T-cell (primary cell): ENCODE measurements around the gene CLEC4G. TPM values are rescaled to one million over a fixed set of nuclear protein-coding genes. Genes with fewer than 3 reads are reported as not detected.

Experiments used
- ATAC-seq, 4 experiments: fragments of 200-7000 bp in 3 of 4; fragments of 150-1000 bp in 1 of 4; cut with Tn5 transposase; replicated peaks in 1 of 4; 1 replicate in 3 of 4; 2 replicates in 1 of 4; pipeline ENCODE4 v1.10.0; 2021; ENCODE audit warnings: moderate library complexity in 3 of 4, mild to moderate bottlenecking in 2 of 4, moderate number of reproducible peaks in 1 of 4
- CTCF ChIA-PET, 2 donors: fragments of 300-600 bp; sonication (Branson Sonifier 250); formaldehyde crosslinking; loops; one replicate each; lab custom pipeline; 2022; ENCODE audit warnings: antibody characterized with exemption in 2 of 2; lab: Charles Lee
- POLR2A ChIA-PET, 2 donors: fragments of 300-600 bp; sonication (Branson Sonifier 250); formaldehyde crosslinking; loops; one replicate each; lab custom pipeline; 2022; ENCODE audit warnings: antibody characterized with exemption in 2 of 2; lab: Charles Lee
- DNase-seq, 35 experiments: peaks; one replicate each; pipeline versions ENCODE4 v3.0.0 to v3.0.0-alpha.2; 2013 to 2023
- H3K27ac ChIP-seq: one replicate; pipeline ENCODE4 v1.5.1; 2013; ENCODE audit warnings: low read length
- H3K27me3 ChIP-seq, 2 experiments: replicated peaks in 1 of 2; 1 replicate in 1 of 2; 2 replicates in 1 of 2; pipeline versions ENCODE4 v1.6.1 to v1.7.0; 2013; ENCODE audit warnings: low read length in 1 of 2, mixed read lengths in 1 of 2; ENCODE audit not compliant: control insufficient read depth in 2 of 2, insufficient read depth in 2 of 2; ENCODE audit errors: extremely low read depth in 1 of 2
- H3K36me3 ChIP-seq, 2 donors: 1 replicate in 1 of 2; 2 replicates in 1 of 2; pipeline versions ENCODE4 v1.6.1 to v1.7.0; 2013; ENCODE audit warnings: low read length in 1 of 2; ENCODE audit not compliant: control insufficient read depth in 2 of 2, insufficient read depth in 1 of 2; ENCODE audit errors: extremely low read depth in 1 of 2
- H3K4me1 ChIP-seq, 2 experiments: 1 replicate in 1 of 2; 2 replicates in 1 of 2; pipeline versions ENCODE4 v1.6.1 to v1.7.0; 2013; ENCODE audit warnings: low read length in 2 of 2, mixed read lengths in 1 of 2; ENCODE audit not compliant: insufficient read depth in 2 of 2, control insufficient read depth in 1 of 2; ENCODE audit errors: extremely low read depth in 1 of 2
- H3K4me3 ChIP-seq, 2 donors: 1 replicate in 1 of 2; 2 replicates in 1 of 2; pipeline versions ENCODE4 v1.5.1 to v1.7.0; 2013; ENCODE audit warnings: mild to moderate bottlenecking in 2 of 2, low read length in 1 of 2, moderate library complexity in 1 of 2; ENCODE audit not compliant: control insufficient read depth in 1 of 2; ENCODE audit errors: extremely low read depth in 1 of 2
- H3K9me3 ChIP-seq: 2 replicates; pipeline ENCODE4 v1.7.0; 2013
- H3K27ac Mint-ChIP-seq, 2 donors: one replicate each; pipeline ENCODE4 v1.8.0; 2020 to 2021; ENCODE audit warnings: mild to moderate bottlenecking in 2 of 2, mixed read lengths in 2 of 2
- H3K27me3 Mint-ChIP-seq, 2 donors: one replicate each; pipeline ENCODE4 v1.8.0; 2021 to 2022; ENCODE audit warnings: mixed read lengths in 2 of 2
- H3K36me3 Mint-ChIP-seq: one replicate; pipeline ENCODE4 v1.8.0; 2021; ENCODE audit warnings: mixed read lengths
- H3K4me1 Mint-ChIP-seq, 3 donors: one replicate each; pipeline ENCODE4 v1.8.0; 2020 to 2022; ENCODE audit warnings: mixed read lengths in 3 of 3, mild to moderate bottlenecking in 1 of 3
- H3K4me3 Mint-ChIP-seq, 3 donors: one replicate each; pipeline ENCODE4 v1.8.0; 2020 to 2022; ENCODE audit warnings: mild to moderate bottlenecking in 3 of 3, mixed read lengths in 3 of 3, moderate library complexity in 3 of 3
- H3K9me3 Mint-ChIP-seq, 3 donors: one replicate each; pipeline ENCODE4 v1.8.0; 2020 to 2022; ENCODE audit warnings: mixed read lengths in 3 of 3
- WGBS: methylation state at CpG from one replicate; pipeline ENCODE4 v1.1.5; 2013; ENCODE audit warnings: missing lambda C conversion rate; ENCODE audit not compliant: insufficient coverage; 5-methylcytosine and 5-hydroxymethylcytosine counted together
- total RNA-seq, 35 experiments: library from RNA in 6 of 35; stranded (reverse) in 6 of 35; fragments of 120-200 nt in 1 of 35; gene quantifications; one replicate each; pipeline versions ENCODE4 v1.2.1 to v1.2.4 and lab custom pipeline; 2013 to 2026

Gene CLEC4G
- total RNA-seq, 5 donors from 2014 or later (not counting 1 experiment from before 2014, with no cell fraction given) = not detected

- H3K4me1 Mint-ChIP-seq = peaks cover 14 to 22% (median 20%) of the 10 kb centered on the region in 3 donors
- Histone ChIP-seq H3K27me3 (peaks cover 13 to 59% of the 10 kb centered on the region in 2 experiments), H3K4me1 (peaks cover 0 to 22% of the 10 kb centered on the region in 2 experiments), H3K27ac (no peak overlapping the region), H3K9me3 (no peaks in the 10 kb centered on the region), H3K4me3 (peak overlapping the region in 1 of 2 donors; percentile 7), H3K36me3 (no peaks in the 10 kb centered on the region)
- ATAC-seq (peak; percentile 27 to 41 (median 36)), DNase-seq (peak in 6 of 35 experiments; percentile 3 to 28 (median 16))
- POLR2A ChIA-PET = no interaction called here
- peaks cover 29 to 43% of the 10 kb centered on the region in 2 donors for H3K27me3 Mint-ChIP-seq
- no peak overlapping the region for H3K27ac Mint-ChIP-seq
- CTCF ChIA-PET = no interaction called here
- no peaks in the 10 kb centered on the region for H3K36me3 Mint-ChIP-seq
- WGBS = 15% methylated on average over 32 of the region's 34 CpGs
- no peaks in the 10 kb centered on the region for H3K9me3 Mint-ChIP-seq
- H3K4me3 Mint-ChIP-seq = peak overlapping the region; percentile 9 to 74 (median 17)
Observed at GRCh38 chr19:7729831-7730285, 2.1 kb downstream of the CLEC4G start.

- ATAC-seq (peak in 2 of 4 experiments; percentile 30 to 68), DNase-seq (peak in 5 of 35 experiments; percentile 11 to 27 (median 27))
- no peaks in the 10 kb centered on the region for H3K36me3 Mint-ChIP-seq
- WGBS = 37% methylated on average over 10 of the region's 16 CpGs
- H3K4me1 Mint-ChIP-seq = peaks cover 14 to 22% (median 20%) of the 10 kb centered on the region in 3 donors
- H3K9me3 ChIP-seq = no peaks in the 10 kb centered on the region
- no peak overlapping the region for H3K27ac ChIP-seq
- H3K4me3 Mint-ChIP-seq = peak overlapping the region in 1 of 3 donors; percentile 74
- H3K4me3 ChIP-seq = no peak overlapping the region
- H3K9me3 Mint-ChIP-seq = no peaks in the 10 kb centered on the region
- no peaks in the 10 kb centered on the region for H3K36me3 ChIP-seq
- H3K27me3 ChIP-seq = peaks cover 13 to 57% of the 10 kb centered on the region in 2 experiments
- peaks cover 0 to 22% of the 10 kb centered on the region in 2 experiments for H3K4me1 ChIP-seq
- CTCF ChIA-PET = no interaction called here
- peaks cover 29 to 43% of the 10 kb centered on the region in 2 donors for H3K27me3 Mint-ChIP-seq
- POLR2A ChIA-PET = no interaction called here
- no peak overlapping the region for H3K27ac Mint-ChIP-seq
Observed at GRCh38 chr19:7729211-7729610, 2.7 kb downstream of the CLEC4G start.

- Histone ChIP-seq H3K9me3 (no peaks in the 10 kb centered on the region), H3K27me3 (peaks cover 10 to 38% of the 10 kb centered on the region in 2 experiments), H3K36me3 (no peaks in the 10 kb centered on the region), H3K27ac (no peak overlapping the region), H3K4me3 (no peak overlapping the region), H3K4me1 (peaks cover 0 to 19% of the 10 kb centered on the region in 2 experiments)
- no peaks in the 10 kb centered on the region for H3K36me3 Mint-ChIP-seq
- H3K27me3 Mint-ChIP-seq = peaks cover 25 to 34% of the 10 kb centered on the region in 2 donors
- WGBS = 80% methylated on average over 2 of the region's 2 CpGs
- ATAC-seq (no peak), DNase-seq (no peak)
- peaks cover 14 to 20% (median 19%) of the 10 kb centered on the region in 3 donors for H3K4me1 Mint-ChIP-seq
- H3K27ac Mint-ChIP-seq = no peak overlapping the region
- CTCF ChIA-PET = no interaction called here
- no peaks in the 10 kb centered on the region for H3K9me3 Mint-ChIP-seq
- POLR2A ChIA-PET = no interaction called here
- no peak overlapping the region for H3K4me3 Mint-ChIP-seq
Observed at GRCh38 chr19:7725791-7726190, 6.1 kb downstream of the CLEC4G start.

GRCh38 chr19:7722231-7722651 lies 9.7 kb downstream of the CLEC4G start:
- peaks cover 1 to 2% of the 10 kb centered on the region in 2 donors for H3K27me3 Mint-ChIP-seq
- peaks cover 6 to 8% (median 8%) of the 10 kb centered on the region in 3 donors for H3K4me1 Mint-ChIP-seq
- no peak for DNase-seq
- ChIA-PET POLR2A (interaction anchor here in 1 of 2 donors (0.6 kb wide), 1 partner anchor 454 kb away, joined by 3 read pairs; no protein-coding TSS in a partner anchor), CTCF (no interaction called here)
- H3K9me3 Mint-ChIP-seq = no peaks in the 10 kb centered on the region
- Histone ChIP-seq H3K36me3 (no peaks in the 10 kb centered on the region), H3K9me3 (no peaks in the 10 kb centered on the region), H3K27me3 (peaks cover 0 to 10% of the 10 kb centered on the region in 2 experiments), H3K4me1 (peaks cover 0 to 16% of the 10 kb centered on the region in 2 experiments), H3K27ac (no peak overlapping the region), H3K4me3 (no peak overlapping the region)
- no peak overlapping the region for H3K4me3 Mint-ChIP-seq
- H3K36me3 Mint-ChIP-seq = no peaks in the 10 kb centered on the region
- 80% methylated on average over 3 of the region's 5 CpGs for WGBS
- no peak overlapping the region for H3K27ac Mint-ChIP-seq
- no peak for ATAC-seq

- no peak overlapping the region for H3K4me3 Mint-ChIP-seq
- H3K4me1 Mint-ChIP-seq = peaks cover 6 to 9% (median 8%) of the 10 kb centered on the region in 3 donors
- Histone ChIP-seq H3K27me3 (peaks cover 0 to 8% of the 10 kb centered on the region in 2 experiments), H3K4me1 (peaks cover 0 to 16% of the 10 kb centered on the region in 2 experiments), H3K27ac (no peak overlapping the region), H3K4me3 (no peak overlapping the region), H3K36me3 (no peaks in the 10 kb centered on the region), H3K9me3 (no peaks in the 10 kb centered on the region)
- H3K36me3 Mint-ChIP-seq = no peaks in the 10 kb centered on the region
- ChIA-PET CTCF (no interaction called here), POLR2A (no interaction called here)
- peaks cover 0 to 2% of the 10 kb centered on the region in 2 donors for H3K27me3 Mint-ChIP-seq
- DNase-seq (no peak), ATAC-seq (no peak)
- no CpG with 5 or more reads among the region's 6 CpGs for WGBS
- peaks cover 0 to 4% (median 4%) of the 10 kb centered on the region in 3 donors for H3K9me3 Mint-ChIP-seq
- H3K27ac Mint-ChIP-seq = no peak overlapping the region
Observed at GRCh38 chr19:7720351-7720750, 11.6 kb downstream of the CLEC4G start.

GRCh38 chr19:7718668-7719067 lies 13.2 kb downstream of the CLEC4G start:
- H3K9me3 Mint-ChIP-seq = peaks cover 0 to 4% (median 4%) of the 10 kb centered on the region in 3 donors
- Histone ChIP-seq H3K4me3 (no peak overlapping the region), H3K27ac (no peak overlapping the region), H3K9me3 (no peaks in the 10 kb centered on the region), H3K27me3 (peaks cover 0 to 8% of the 10 kb centered on the region in 2 experiments), H3K36me3 (no peaks in the 10 kb centered on the region), H3K4me1 (peaks cover 0 to 16% of the 10 kb centered on the region in 2 experiments)
- peak overlapping the region in 1 of 2 donors; percentile 52 for H3K27ac Mint-ChIP-seq
- H3K36me3 Mint-ChIP-seq = no peaks in the 10 kb centered on the region
- peak in 2 of 4 experiments; percentile 53 to 68 for ATAC-seq
- H3K4me1 Mint-ChIP-seq = peaks cover 6 to 14% (median 8%) of the 10 kb centered on the region in 3 donors
- H3K4me3 Mint-ChIP-seq = peak overlapping the region in 2 of 3 donors; percentile 13 to 43
- POLR2A ChIA-PET = no interaction called here
- DNase-seq = peak in 10 of 35 experiments; percentile 6 to 45 (median 12)
- 80% methylated on average over 3 of the region's 8 CpGs for WGBS
- H3K27me3 Mint-ChIP-seq = no peaks in the 10 kb centered on the region
- CTCF ChIA-PET = no interaction called here
